Activated CD8-positive, alpha-beta T cell treated with anti-CD3 and anti-CD28 coated beads for 36 hours (primary cell): Measurements from ENCODE around the gene GGT1. TPM values are rescaled to one million over a fixed set of nuclear protein-coding genes. Genes with fewer than 3 reads are reported as not detected.
"Not testable (repeated sequence)": the region's sequence is repeated elsewhere in the genome, so short reads cannot be mapped to it uniquely, and the experiment has no call there.

Experiments used
- ATAC-seq: fragments of 200-7000 bp; cut with Tn5 transposase; one replicate; pipeline ENCODE4 v1.10.0; 2021; ENCODE audit warnings: mild to moderate bottlenecking, moderate library complexity
- CTCF ChIA-PET: fragments of 350-600 bp; sonication (Branson Sonifier 250); formaldehyde crosslinking; loops from one replicate; lab custom pipeline; 2021; ENCODE audit warnings: antibody characterized with exemption; lab: Charles Lee
- POLR2A ChIA-PET: fragments of 350-600 bp; sonication (Branson Sonifier 250); formaldehyde crosslinking; loops from one replicate; lab custom pipeline; 2021; ENCODE audit warnings: antibody characterized with exemption; lab: Charles Lee
- DNase-seq: peaks from one replicate; pipeline ENCODE4 v3.0.0-alpha.2; 2020
- H3K27ac Mint-ChIP-seq: one replicate; pipeline ENCODE4 v1.8.0; 2021; ENCODE audit warnings: mild to moderate bottlenecking, mixed read lengths
- H3K27me3 Mint-ChIP-seq: one replicate; pipeline ENCODE4 v1.8.0; 2021; ENCODE audit warnings: mixed read lengths
- H3K36me3 Mint-ChIP-seq: one replicate; pipeline ENCODE4 v1.8.0; 2021; ENCODE audit warnings: low read depth, mixed read lengths
- H3K4me1 Mint-ChIP-seq: one replicate; pipeline ENCODE4 v1.8.0; 2021; ENCODE audit warnings: low read depth, mixed read lengths
- H3K4me3 Mint-ChIP-seq: one replicate; pipeline ENCODE4 v1.8.0; 2021; ENCODE audit warnings: mild to moderate bottlenecking, moderate library complexity, mixed read lengths
- H3K9me3 Mint-ChIP-seq: one replicate; pipeline ENCODE4 v1.8.0; 2021; ENCODE audit warnings: mixed read lengths
- CTCF ChIP-seq: fragments of 200-600 bp; IDR thresholded peaks from one replicate; pipeline ENCODE4 v1.8.0; 2022; ENCODE audit warnings: antibody characterized with exemption, mild to moderate bottlenecking
- intact Hi-C: fragments of 100-400 bp; cut with micrococcal nuclease; formaldehyde crosslinking; loops from one replicate; pipeline ENCODE4 v1.10.0; 2022
- total RNA-seq, 2 experiments: library from RNA; stranded (reverse); gene quantifications; one replicate each; pipeline ENCODE4 v1.2.3, GENCODE V29; 2021

GGT1 gene
- total RNA-seq, result 10 to 100 TPM; 15.6 to 17.8 TPM

GRCh38 chr22:24602847-24603769 lies at the start of gene GGT1:
Gene GGT1, plus strand, starts transcription at chr22:24603193. Its CDS starts 7,889 bp downstream, at chr22:24611082.
- intact Hi-C loops, POLR2A ChIA-PET, DNase-seq, CTCF ChIA-PET, H3K27me3 Mint-ChIP-seq, H3K9me3 Mint-ChIP-seq, H3K36me3 Mint-ChIP-seq: not testable (repeated sequence)
- Mint-ChIP-seq H3K27ac (peak within 1 kb of the TSS; percentile 76), H3K4me1 (peaks cover 24% of the 10 kb centered on the region), H3K4me3 (peak within 1 kb of the TSS; percentile 31)
- peak; percentile 1 for ATAC-seq

GRCh38 chr22:24553597-24554312 lies 49.2 kb upstream of the GGT1 start:
- DNase-seq, result no peak
- no peak for TF ChIP-seq CTCF
- CTCF ChIA-PET, result interaction anchor here (1.1 to 1.2 kb wide), 3 partner anchors 26 to 32 kb away, joined by 3 to 5 read pairs (median 4); no protein-coding TSS in a partner anchor
- ATAC-seq, result no peak
- no peaks in the 10 kb centered on the region for H3K27me3 Mint-ChIP-seq
- peak overlapping the region; percentile 95 for H3K27ac Mint-ChIP-seq
- peaks cover 36% of the 10 kb centered on the region for H3K4me1 Mint-ChIP-seq
- H3K36me3 Mint-ChIP-seq, result peaks cover 46% of the 10 kb centered on the region
- H3K4me3 Mint-ChIP-seq, result peak overlapping the region; percentile 98
- intact Hi-C loops, result no loop called here
- H3K9me3 Mint-ChIP-seq, result no peaks in the 10 kb centered on the region
- POLR2A ChIA-PET, result interaction anchor here (0.9 to 2.4 kb wide), 7 partner anchors 9 to 282 kb away, joined by 3 to 14 read pairs (median 4); partner anchors contain the start of gene SPECC1L

- Mint-ChIP-seq H3K4me3 (peak within 1 kb of the TSS; percentile 98), H3K27me3 (no peaks in the 10 kb centered on the region), H3K36me3 (peaks cover 44% of the 10 kb centered on the region), H3K4me1 (peaks cover 43% of the 10 kb centered on the region), H3K9me3 (no peaks in the 10 kb centered on the region), H3K27ac (peak within 1 kb of the TSS; percentile 99)
- POLR2A ChIA-PET, result interaction anchor here (0.6 to 2.4 kb wide), 14 partner anchors 8 to 506 kb away, joined by 3 to 14 read pairs (median 3); partner anchors contain the start of genes ADORA2A and SPECC1L
- TF ChIP-seq CTCF, result no peak
- CTCF ChIA-PET, result interaction anchor here (1.2 kb wide), 2 partner anchors 33 to 127 kb away, joined by 4 to 5 read pairs; partner anchors contain the start of gene ADORA2A
- DNase-seq (peak; percentile 51), ATAC-seq (no peak)
- intact Hi-C loops, result no loop called here
Measured at GRCh38 chr22:24554313-24555164, 48.5 kb upstream of the GGT1 start, which contains the start of gene GUCD1. Gene GUCD1, minus strand, starts transcription at chr22:24555138. Its CDS starts 147 bp downstream, at chr22:24554991.

GRCh38 chr22:24555165-24556039 lies 47.6 kb upstream of the GGT1 start, which contains the start of gene SNRPD3:
Gene SNRPD3, plus strand, starts transcription at chr22:24555999. Its CDS starts 1,676 bp downstream, at chr22:24557675.
- no peak for TF ChIP-seq CTCF
- POLR2A ChIA-PET, result interaction anchor here (0.6 to 2.4 kb wide), 14 partner anchors 8 to 505 kb away, joined by 3 to 14 read pairs (median 3); partner anchors contain the start of genes ADORA2A and SPECC1L
- ATAC-seq (peak; percentile 92), DNase-seq (peak; percentile 100)
- peaks cover 41% of the 10 kb centered on the region for H3K36me3 Mint-ChIP-seq
- CTCF ChIA-PET, result interaction anchor here (1.2 kb wide), 2 partner anchors 34 to 128 kb away, joined by 4 to 5 read pairs; partner anchors contain the start of gene ADORA2A
- peaks cover 47% of the 10 kb centered on the region for H3K4me1 Mint-ChIP-seq
- peak within 1 kb of the TSS; percentile 98 for H3K4me3 Mint-ChIP-seq
- intact Hi-C loops, result no loop called here
- peak within 1 kb of the TSS; percentile 99 for H3K27ac Mint-ChIP-seq
- no peaks in the 10 kb centered on the region for H3K9me3 Mint-ChIP-seq
- no peaks in the 10 kb centered on the region for H3K27me3 Mint-ChIP-seq
